ENCODE measurements around the gene ELAVL4.

The ELAVL4 gene

DNA sequence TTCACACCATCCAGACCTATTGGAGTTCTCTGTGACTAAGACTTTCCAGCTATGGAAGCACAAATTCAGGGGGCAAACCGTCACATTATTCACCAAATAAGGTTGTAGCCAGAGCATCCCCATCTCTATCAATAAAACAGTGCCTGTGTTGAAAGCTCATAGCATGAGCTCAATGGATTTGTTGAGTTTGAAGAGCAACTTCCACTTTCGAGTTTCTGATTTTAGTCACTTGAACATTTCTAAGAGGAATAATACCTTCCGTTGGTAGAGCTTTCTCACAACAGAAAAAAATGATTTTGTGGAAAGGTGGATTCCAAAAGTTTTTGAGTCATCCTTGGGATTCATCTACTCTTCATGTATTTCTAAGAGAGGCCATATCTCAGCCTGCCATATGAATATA, 13.0 kb upstream of the ELAVL4 start:
- no peak overlapping the region for H3K14ac ChIP-seq (ENCODE audit: low read length in 2 of 2)
- H3K27ac ChIP-seq (ENCODE audit: low read length, poor library complexity, severe bottlenecking) = no peak overlapping the region
- no peaks in the 10 kb centered on the region for H3K27me3 ChIP-seq (ENCODE audit: control insufficient read depth in 1 of 2, insufficient read depth in 1 of 2, low read length in 2 of 2)
- H3K36me3 ChIP-seq (ENCODE audit: control insufficient read depth in 1 of 2, insufficient read depth in 2 of 2, low read depth in 1 of 2, low read length in 2 of 2) = no peaks in the 10 kb centered on the region
- no peak overlapping the region for H3K4ac ChIP-seq (ENCODE audit: low read depth in 1 of 2, low read length in 2 of 2)
- no peaks in the 10 kb centered on the region for H3K4me1 ChIP-seq (ENCODE audit: control insufficient read depth, insufficient read depth, low read depth, low read length)
- H3K79me1 ChIP-seq (replicated peaks; ENCODE audit: low read length, poor library complexity, severe bottlenecking) = no peaks in the 10 kb centered on the region
- no peak overlapping the region for H2BK15ac ChIP-seq (ENCODE audit: low read depth, poor library complexity, severe bottlenecking)
- no peak overlapping the region for H2BK12ac ChIP-seq (ENCODE audit: low read length in 2 of 2)
- H3K4me3 ChIP-seq (ENCODE audit: insufficient read depth in 1 of 2, low read depth in 1 of 2, low read length in 2 of 2) = no peak overlapping the region
- H4K91ac ChIP-seq (ENCODE audit: low read length) = no peak overlapping the region
- no peak overlapping the region for H2AK5ac ChIP-seq (ENCODE audit: low read length, severe bottlenecking)
- no peak overlapping the region for H3K4me2 ChIP-seq (ENCODE audit: low read length, poor library complexity, severe bottlenecking)
- H3K23ac ChIP-seq (ENCODE audit: low read length in 2 of 2) = no peak overlapping the region
- H2BK120ac ChIP-seq (ENCODE audit: low read depth, low read length) = no peak overlapping the region
- WGBS = 74% methylated on average over 2 of the region's 3 CpGs
- no peaks in the 10 kb centered on the region for H3K9me3 ChIP-seq (ENCODE audit: control insufficient read depth, low read length)
- no peak overlapping the region for H3K9ac ChIP-seq (ENCODE audit: low read length)
- no peak overlapping the region for H2AFZ ChIP-seq (ENCODE audit: low read depth, low read length)
- no peak for DNase-seq
- H2BK5ac ChIP-seq (ENCODE audit: low read depth, low read length, poor library complexity, severe bottlenecking) = no peak overlapping the region
- no peak overlapping the region for H3K18ac ChIP-seq (ENCODE audit: low read depth in 1 of 2, low read length in 2 of 2)
- H4K8ac ChIP-seq (ENCODE audit: low read length) = no peak overlapping the region

DNA sequence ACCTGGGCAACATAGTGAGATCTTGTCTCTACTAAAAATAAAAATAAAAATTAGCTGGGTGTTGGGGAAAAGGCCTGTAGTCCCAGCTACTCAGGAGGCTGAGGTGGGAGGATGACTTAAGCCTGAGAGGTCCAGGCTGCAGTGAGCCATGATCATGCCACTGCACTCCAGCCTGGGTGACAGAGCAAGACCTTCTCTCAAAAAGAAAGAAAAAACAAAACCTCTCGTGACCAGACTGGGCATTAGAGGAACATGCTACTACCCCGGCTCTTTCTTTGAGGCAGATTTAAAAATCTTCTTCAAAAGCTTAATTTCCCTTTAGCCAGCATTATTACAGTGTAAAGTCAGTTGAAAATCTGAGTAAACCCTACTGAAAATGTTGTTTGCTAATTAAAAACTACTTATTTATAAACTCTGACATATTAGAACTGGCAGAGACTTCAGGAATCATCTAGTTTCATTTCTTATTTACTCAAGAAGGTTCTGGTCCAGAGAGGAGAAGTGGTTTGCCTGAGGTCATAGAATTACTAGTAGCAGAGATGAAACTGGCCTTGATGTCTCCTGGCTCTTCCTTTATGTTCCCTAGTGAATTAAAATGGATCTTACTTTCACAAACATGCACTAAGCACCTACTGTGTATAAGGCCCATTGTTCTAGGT, 11.6 kb upstream of the ELAVL4 start:
- no peak overlapping the region for H2AFZ ChIP-seq (ENCODE audit: low read depth, low read length)
- H3K4ac ChIP-seq (ENCODE audit: low read depth in 1 of 2, low read length in 2 of 2) = no peak overlapping the region
- H4K91ac ChIP-seq (ENCODE audit: low read length) = no peak overlapping the region
- no peaks in the 10 kb centered on the region for H3K9me3 ChIP-seq (ENCODE audit: control insufficient read depth, low read length)
- no peaks in the 10 kb centered on the region for H3K79me1 ChIP-seq (replicated peaks; ENCODE audit: low read length, poor library complexity, severe bottlenecking)
- no peaks in the 10 kb centered on the region for H3K27me3 ChIP-seq (ENCODE audit: control insufficient read depth in 1 of 2, insufficient read depth in 1 of 2, low read length in 2 of 2)
- H3K14ac ChIP-seq (ENCODE audit: low read length in 2 of 2) = no peak overlapping the region
- no peak overlapping the region for H2BK120ac ChIP-seq (ENCODE audit: low read depth, low read length)
- no peak overlapping the region for H3K23ac ChIP-seq (ENCODE audit: low read length in 2 of 2)
- no peak overlapping the region for H2AK5ac ChIP-seq (ENCODE audit: low read length, severe bottlenecking)
- no peak overlapping the region for H3K4me3 ChIP-seq (ENCODE audit: insufficient read depth in 1 of 2, low read depth in 1 of 2, low read length in 2 of 2)
- 50% methylated on average over 1 of the region's 2 CpGs for WGBS
- no peak overlapping the region for H3K27ac ChIP-seq (ENCODE audit: low read length, poor library complexity, severe bottlenecking)
- no peak overlapping the region for H2BK15ac ChIP-seq (ENCODE audit: low read depth, poor library complexity, severe bottlenecking)
- no peak overlapping the region for H2BK5ac ChIP-seq (ENCODE audit: low read depth, low read length, poor library complexity, severe bottlenecking)
- no peak overlapping the region for H3K4me2 ChIP-seq (ENCODE audit: low read length, poor library complexity, severe bottlenecking)
- H4K8ac ChIP-seq (ENCODE audit: low read length) = no peak overlapping the region
- no peak overlapping the region for H2BK12ac ChIP-seq (ENCODE audit: low read length in 2 of 2)
- no peak overlapping the region for H3K18ac ChIP-seq (ENCODE audit: low read depth in 1 of 2, low read length in 2 of 2)
- no peak for DNase-seq
- no peak overlapping the region for H3K9ac ChIP-seq (ENCODE audit: low read length)
- no peaks in the 10 kb centered on the region for H3K36me3 ChIP-seq (ENCODE audit: control insufficient read depth in 1 of 2, insufficient read depth in 2 of 2, low read depth in 1 of 2, low read length in 2 of 2)
- H3K4me1 ChIP-seq (ENCODE audit: control insufficient read depth, insufficient read depth, low read depth, low read length) = no peaks in the 10 kb centered on the region

DNA sequence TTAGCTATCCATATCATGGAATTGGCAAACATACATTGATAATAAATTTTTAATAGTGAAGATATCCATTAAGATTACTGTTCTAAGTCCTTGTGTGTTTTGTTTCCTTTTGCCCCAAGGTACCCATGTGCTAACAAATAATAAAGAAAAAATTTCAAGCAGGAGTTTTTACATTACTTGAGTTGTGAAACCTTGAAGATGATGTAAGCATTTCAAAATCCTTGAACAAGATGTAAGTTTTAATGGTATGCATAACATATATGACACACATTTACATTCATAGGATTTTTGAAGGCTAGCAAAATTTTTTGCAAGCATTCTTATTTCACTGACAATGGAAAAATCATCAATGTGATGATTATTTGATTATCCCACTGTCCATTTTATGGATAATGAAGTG, 10.9 kb upstream of the ELAVL4 start:
- no peak overlapping the region for H2BK5ac ChIP-seq (ENCODE audit: low read depth, low read length, poor library complexity, severe bottlenecking)

DNA sequence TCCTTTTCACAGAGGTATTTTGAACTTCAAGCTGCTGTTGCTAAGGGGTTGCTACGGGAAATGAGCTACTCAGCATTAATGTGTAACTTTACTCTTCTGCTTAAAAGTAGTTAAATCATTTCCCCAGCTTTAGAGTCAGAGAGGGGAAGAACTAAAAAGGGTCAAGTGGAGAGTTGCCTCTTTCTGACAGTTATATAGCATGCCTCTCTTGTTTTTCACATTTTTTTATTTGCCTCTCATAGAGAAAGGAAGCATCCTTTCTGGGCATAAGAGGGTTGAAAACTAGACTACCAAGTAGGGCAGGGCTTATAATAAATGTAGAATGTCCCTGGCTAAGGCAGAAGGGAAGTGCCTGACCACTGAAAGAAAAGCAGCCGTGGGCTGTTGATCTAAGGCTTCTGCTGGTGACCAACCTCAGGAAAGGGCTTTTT, 10.1 kb upstream of the ELAVL4 start:
- Histone ChIP-seq H4K91ac (ENCODE audit: low read length) (no peak overlapping the region), H2AK5ac (ENCODE audit: low read length, severe bottlenecking) (no peak overlapping the region), H3K9ac (ENCODE audit: low read length) (no peak overlapping the region), H3K79me1 (replicated peaks; ENCODE audit: low read length, poor library complexity, severe bottlenecking) (no peaks in the 10 kb centered on the region), H2BK15ac (ENCODE audit: low read depth, poor library complexity, severe bottlenecking) (no peak overlapping the region), H2BK120ac (ENCODE audit: low read depth, low read length) (no peak overlapping the region), H2BK12ac (ENCODE audit: low read length in 2 of 2) (no peak overlapping the region), H2AFZ (ENCODE audit: low read depth, low read length) (no peak overlapping the region), H3K27ac (ENCODE audit: low read length, poor library complexity, severe bottlenecking) (no peak overlapping the region), H3K4ac (ENCODE audit: low read depth in 1 of 2, low read length in 2 of 2) (no peak overlapping the region), H3K4me3 (ENCODE audit: insufficient read depth in 1 of 2, low read depth in 1 of 2, low read length in 2 of 2) (no peak overlapping the region), H3K36me3 (ENCODE audit: control insufficient read depth in 1 of 2, insufficient read depth in 2 of 2, low read depth in 1 of 2, low read length in 2 of 2) (no peaks in the 10 kb centered on the region), H3K23ac (ENCODE audit: low read length in 2 of 2) (no peak overlapping the region), H3K14ac (ENCODE audit: low read length in 2 of 2) (no peak overlapping the region), H3K18ac (ENCODE audit: low read depth in 1 of 2, low read length in 2 of 2) (no peak overlapping the region), H3K9me3 (ENCODE audit: control insufficient read depth, low read length) (no peaks in the 10 kb centered on the region), H3K4me2 (ENCODE audit: low read length, poor library complexity, severe bottlenecking) (no peak overlapping the region), H2BK5ac (ENCODE audit: low read depth, low read length, poor library complexity, severe bottlenecking) (no peak overlapping the region), H3K27me3 (ENCODE audit: control insufficient read depth in 1 of 2, insufficient read depth in 1 of 2, low read length in 2 of 2) (no peaks in the 10 kb centered on the region), H3K4me1 (ENCODE audit: control insufficient read depth, insufficient read depth, low read depth, low read length) (no peaks in the 10 kb centered on the region), H4K8ac (ENCODE audit: low read length) (no peak overlapping the region)
- no peak for DNase-seq
- WGBS = 40% methylated on average over 2 of the region's 2 CpGs

More for the DNA sequence above, 10.9 kb upstream of the ELAVL4 start:
- Histone ChIP-seq H3K4me1 (ENCODE audit: control insufficient read depth, insufficient read depth, low read depth, low read length) (no peaks in the 10 kb centered on the region), H3K27ac (ENCODE audit: low read length, poor library complexity, severe bottlenecking) (no peak overlapping the region), H3K79me1 (replicated peaks; ENCODE audit: low read length, poor library complexity, severe bottlenecking) (no peaks in the 10 kb centered on the region), H4K91ac (ENCODE audit: low read length) (no peak overlapping the region), H3K18ac (ENCODE audit: low read depth in 1 of 2, low read length in 2 of 2) (no peak overlapping the region), H3K9ac (ENCODE audit: low read length) (no peak overlapping the region), H3K4me2 (ENCODE audit: low read length, poor library complexity, severe bottlenecking) (no peak overlapping the region), H3K9me3 (ENCODE audit: control insufficient read depth, low read length) (no peaks in the 10 kb centered on the region), H3K27me3 (ENCODE audit: control insufficient read depth in 1 of 2, insufficient read depth in 1 of 2, low read length in 2 of 2) (no peaks in the 10 kb centered on the region), H2AFZ (ENCODE audit: low read depth, low read length) (no peak overlapping the region), H3K14ac (ENCODE audit: low read length in 2 of 2) (no peak overlapping the region), H3K36me3 (ENCODE audit: control insufficient read depth in 1 of 2, insufficient read depth in 2 of 2, low read depth in 1 of 2, low read length in 2 of 2) (no peaks in the 10 kb centered on the region), H3K4me3 (ENCODE audit: insufficient read depth in 1 of 2, low read depth in 1 of 2, low read length in 2 of 2) (no peak overlapping the region), H2AK5ac (ENCODE audit: low read length, severe bottlenecking) (no peak overlapping the region), H2BK120ac (ENCODE audit: low read depth, low read length) (no peak overlapping the region), H3K4ac (ENCODE audit: low read depth in 1 of 2, low read length in 2 of 2) (no peak overlapping the region), H2BK15ac (ENCODE audit: low read depth, poor library complexity, severe bottlenecking) (no peak overlapping the region), H4K8ac (ENCODE audit: low read length) (no peak overlapping the region), H3K23ac (ENCODE audit: low read length in 2 of 2) (no peak overlapping the region), H2BK12ac (ENCODE audit: low read length in 2 of 2) (no peak overlapping the region)
- no peak for DNase-seq

Data from mesenchymal stem cell (in vitro differentiated cells and primary cell).